ENCODE measurements around the gene MLIP.
"Not testable (repeated sequence)": the region's sequence is repeated elsewhere in the genome, so short reads cannot be mapped to it uniquely, and the experiment has no call there.

The MLIP gene

DNA sequence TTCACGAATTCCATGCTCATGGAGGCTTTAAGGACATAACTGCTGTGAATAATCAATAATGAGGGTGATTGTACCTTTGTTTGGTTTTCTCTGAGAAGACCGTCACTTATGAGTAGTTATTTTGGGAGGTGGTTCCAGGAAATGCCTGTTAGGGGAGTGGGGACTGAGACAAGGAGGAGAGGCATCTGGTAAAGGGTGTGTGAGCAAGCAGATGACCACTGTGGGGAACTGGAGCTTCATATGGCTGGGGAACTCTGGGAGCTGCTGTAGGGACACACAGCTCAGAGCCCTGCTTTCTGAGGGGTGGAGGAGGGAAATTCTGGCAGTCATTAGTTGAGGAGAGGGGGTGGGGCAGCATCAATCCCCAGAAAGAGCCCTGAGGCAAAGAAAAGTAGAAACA lies 125.7 kb downstream of the MLIP start:
- no peak for DNase-seq

DNA sequence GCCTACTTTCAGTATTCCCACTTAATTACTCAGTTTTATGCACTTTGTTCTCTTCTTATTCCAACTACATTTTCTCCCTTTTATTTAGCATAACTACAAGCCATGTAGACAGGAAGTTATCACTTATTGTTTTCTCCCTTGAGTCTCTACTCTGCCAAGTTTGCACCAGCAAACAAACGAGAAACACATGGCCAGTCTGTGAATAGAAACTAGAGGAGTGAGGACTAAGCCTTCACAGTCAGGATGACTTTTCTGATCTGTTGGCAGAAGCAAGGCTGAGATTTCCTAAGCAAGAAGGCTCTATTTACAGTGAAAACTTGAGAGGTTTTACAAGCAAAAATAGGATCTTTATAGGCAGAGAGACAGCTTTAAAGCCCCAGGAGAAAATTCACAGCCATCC lies 127.2 kb downstream of the MLIP start:
- DNase-seq = no peak

DNA sequence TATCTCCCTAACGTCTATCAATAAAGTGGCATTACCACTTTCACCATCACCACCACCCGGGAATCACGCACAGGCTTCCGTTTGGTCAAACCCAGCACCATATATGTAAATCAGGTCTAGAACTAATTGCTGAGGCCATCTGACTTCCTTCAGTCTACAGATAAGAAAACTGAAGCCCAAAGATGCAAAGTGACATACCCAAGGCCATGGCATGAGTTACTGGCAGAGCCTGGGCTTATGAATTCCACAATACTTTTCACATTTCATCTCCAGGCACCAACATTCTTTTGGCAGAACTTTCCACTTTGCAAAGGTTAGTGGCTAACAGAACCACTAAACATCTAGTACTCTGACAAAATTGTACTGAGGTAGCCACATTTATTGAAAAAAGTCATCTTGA lies 132.5 kb downstream of the MLIP start:
- DNase-seq = no peak

DNA sequence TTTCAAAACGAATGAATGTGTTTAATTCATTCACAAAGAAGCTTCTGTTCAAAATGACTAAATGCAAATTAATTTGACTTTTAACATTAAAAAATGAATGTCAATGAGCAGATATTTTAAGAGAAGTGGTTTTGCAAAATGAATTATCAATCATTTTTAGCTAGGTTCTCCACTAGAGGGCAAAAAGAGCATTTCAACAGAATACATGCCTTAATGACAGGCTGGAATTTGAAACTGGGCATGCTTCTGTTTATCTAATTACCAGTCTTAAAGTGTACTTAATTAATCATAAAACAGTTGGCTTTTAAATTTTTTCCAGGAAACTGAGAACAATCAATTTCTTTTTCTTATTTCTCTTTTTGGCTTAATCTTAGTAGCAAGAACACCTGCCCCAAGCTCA lies 133.2 kb downstream of the MLIP start:
- no peak for DNase-seq

DNA sequence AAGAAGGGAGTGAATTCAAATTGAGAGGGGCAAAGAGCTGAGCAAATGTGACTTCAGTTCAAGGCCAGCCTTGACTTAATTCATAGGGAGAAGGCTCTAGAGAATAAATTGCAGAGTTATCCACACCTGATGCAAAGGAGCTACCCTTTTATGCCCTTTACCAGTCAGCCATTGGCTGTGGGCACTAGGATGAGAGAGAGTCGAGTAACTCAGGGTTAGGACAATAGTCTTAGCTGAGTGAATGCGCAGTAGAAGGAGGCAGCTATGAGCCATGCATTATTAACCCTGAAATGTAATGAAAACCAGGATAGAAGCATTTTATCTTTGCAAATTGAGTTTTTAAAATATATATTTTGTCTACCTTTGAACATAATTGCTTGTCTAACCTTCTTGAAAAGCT lies 134.0 kb downstream of the MLIP start:
- DNase-seq = no peak

DNA sequence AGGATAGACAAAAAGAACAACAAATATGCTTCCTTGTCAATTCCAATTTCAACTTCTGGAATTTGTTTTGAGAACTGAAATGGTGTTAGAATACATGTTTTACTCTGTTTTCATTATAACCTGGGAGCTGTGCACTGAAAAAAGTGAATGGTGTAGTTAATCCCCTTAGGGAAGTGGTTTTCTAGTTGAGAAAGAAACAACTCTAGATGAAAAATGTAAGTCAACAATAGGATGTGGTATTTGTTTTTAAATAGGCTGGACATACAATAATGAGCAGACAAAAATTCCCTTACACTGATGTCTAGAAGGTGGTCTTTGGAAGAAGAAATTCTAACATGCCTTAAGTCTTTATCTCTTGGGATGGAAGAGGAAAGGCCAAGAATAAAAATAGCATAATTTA lies 137.1 kb downstream of the MLIP start:
- no peak for DNase-seq

DNA sequence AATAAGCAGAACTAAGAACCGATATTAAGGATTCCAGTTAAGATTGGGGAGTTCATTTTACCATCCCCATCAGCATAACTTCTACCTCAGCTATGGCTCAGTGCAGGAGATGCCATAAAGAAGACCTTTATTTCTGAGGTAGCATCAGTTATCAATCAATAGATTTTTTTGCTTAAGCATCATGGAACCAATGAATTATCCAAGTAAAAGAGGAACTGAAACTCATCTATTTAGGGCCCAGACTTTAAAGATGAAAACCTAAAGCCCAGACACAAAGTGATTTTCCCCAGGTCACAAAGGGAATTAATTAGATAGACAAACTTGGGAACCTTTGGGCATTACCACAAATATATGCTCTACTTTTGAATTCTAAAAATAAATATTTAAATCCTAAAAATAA lies 137.8 kb downstream of the MLIP start:
- no peak for DNase-seq

DNA sequence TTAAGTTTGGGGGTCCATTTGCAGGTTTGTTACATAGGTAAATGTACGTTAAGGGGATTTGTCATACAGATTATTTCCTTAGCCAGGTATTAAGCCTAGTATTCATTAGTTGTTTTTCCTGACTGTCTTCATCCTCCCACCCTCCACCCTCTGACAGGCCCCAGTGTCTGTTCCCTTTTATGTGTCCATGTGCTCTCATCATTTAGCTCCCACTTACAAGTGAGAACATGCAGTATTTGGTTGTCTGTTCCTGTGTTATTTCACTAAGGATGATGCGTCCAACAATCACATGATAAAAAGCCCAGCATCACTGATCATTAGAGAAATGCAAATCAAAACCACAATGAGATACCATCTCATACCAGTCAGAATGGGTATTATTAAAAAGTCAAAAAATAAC lies 138.6 kb downstream of the MLIP start:
- not testable (repeated sequence) for DNase-seq

DNA sequence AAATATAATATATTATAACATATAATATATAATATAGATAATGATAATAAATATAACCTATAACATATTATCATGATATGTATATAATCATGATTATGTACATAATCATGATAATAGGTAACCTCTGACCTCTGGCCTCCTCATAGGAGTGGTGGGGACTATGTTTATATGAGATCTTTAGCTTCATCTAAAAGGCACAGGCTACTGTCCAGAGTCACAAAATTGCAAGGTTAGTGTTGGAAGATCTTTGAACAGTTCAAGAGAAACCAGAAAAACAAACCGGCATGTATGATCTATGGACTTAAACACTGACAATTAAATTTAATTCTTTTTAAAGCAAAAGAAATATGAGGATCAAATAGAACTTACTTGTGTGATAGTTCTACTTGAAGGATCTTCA lies 141.3 kb downstream of the MLIP start:
- no peak for DNase-seq

DNA sequence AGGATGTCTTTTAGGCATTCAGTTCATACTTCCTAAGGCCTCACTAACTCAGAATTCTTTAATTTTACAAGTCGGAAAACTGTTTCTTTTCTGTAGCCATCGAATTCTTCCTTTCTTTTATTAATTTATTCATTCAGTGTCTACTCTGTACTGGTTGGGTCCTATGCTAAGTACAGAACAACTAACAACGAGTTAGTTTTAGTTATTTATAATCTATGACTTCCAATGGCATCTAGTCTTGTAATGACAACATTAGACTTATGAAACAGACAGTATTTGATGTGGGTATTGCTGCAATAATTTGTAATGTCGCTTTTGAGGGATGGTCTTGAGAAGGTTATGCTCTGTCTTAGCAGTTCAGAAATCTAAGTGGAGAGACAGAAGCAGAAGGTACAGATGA lies 141.7 kb downstream of the MLIP start:
- DNase-seq = no peak

DNA sequence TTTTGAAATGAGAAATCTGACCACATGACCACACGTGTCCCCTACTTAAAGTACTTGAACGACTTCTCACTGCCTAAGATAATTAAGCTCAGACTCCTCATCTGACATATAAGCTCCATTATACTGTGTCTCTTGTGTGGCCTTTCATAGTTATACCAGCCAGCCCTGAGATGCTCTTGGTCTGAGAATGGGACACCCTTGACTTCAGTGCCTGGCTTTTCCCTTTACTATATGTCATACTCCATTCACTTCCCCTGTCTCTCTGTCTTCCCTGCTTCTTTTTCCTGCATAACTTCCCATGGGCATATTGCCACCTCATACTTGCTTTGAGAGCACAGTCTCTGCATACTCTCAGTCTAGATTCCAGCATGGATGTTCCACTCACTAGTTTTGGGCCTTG lies 143.6 kb downstream of the MLIP start:
- no peak for DNase-seq

DNA sequence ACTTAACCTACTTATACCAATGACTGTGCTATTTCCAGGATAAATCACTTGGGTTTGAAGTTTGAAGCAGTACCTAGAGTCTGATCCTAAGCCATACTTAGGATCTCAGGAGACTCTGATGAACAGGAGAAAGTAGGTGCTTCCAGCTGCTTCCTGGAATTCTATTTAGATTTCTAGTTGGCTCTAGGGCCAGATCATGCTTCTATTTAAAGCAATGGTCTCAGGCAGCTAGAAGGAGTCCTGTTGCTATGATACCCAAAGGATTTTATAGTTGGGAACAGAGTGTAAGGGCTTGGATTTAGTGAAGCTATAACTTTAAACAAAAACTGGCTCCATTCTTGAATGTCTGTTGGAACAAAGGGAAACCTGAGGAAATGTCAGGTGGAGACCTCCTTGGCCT lies 144.6 kb downstream of the MLIP start:
- no peak for DNase-seq

DNA sequence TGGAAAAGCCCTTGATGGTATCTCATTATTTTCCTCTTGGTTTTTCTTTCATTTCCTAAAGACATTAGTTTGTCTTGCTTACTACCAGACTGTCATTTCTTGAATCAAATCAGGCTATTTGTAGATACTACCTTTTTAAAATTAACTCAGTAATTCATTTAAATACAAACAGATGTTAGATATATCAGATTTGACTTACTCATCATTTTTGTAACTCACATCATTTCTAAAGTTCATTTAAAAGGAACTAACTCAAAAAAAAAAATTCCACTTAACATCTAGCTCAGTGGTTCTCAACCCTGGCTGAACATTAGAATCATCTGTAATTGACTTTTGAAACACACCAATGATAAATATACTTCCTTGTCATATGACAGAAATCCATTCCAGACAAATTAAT lies 148.8 kb downstream of the MLIP start:
- DNase-seq = no peak

DNA sequence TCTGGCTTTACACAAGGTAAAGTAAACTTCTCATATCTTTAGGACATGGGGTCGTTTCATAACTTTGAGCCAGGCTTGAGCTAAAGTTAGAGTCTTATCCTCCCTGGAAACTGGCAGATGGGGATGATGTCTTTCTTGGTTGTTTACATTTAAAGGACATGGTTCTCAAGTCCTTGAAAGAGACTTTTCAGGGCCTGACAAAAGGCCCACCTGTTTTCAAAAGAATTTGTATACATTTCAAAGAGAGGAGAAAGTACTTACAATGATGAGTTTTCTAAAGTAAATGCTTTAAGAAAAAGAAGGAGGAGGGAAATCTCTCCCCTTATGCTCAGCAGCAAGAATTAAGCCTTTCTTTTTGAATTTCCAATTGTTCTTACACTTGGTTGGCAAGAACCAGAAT lies 151.3 kb downstream of the MLIP start:
- DNase-seq = no peak

DNA sequence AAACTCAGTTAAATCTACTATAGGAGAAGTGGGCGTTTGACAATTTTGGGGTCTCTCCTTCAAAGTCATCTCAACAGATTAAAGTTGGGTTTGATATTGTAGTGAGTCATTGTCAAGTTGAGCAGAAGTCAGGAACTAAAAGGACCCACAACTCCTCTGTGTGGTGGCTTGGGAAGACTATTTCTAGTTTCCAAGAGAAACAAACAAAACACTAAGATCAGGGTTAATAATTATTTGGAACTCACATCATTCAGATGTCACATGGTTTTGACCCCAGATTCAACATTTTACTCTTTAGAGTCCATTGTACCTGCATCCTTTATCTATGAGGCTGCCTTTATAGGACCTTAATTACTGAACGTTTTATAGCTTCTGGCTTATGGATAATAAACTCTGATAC lies 151.7 kb downstream of the MLIP start:
- DNase-seq = no peak

DNA sequence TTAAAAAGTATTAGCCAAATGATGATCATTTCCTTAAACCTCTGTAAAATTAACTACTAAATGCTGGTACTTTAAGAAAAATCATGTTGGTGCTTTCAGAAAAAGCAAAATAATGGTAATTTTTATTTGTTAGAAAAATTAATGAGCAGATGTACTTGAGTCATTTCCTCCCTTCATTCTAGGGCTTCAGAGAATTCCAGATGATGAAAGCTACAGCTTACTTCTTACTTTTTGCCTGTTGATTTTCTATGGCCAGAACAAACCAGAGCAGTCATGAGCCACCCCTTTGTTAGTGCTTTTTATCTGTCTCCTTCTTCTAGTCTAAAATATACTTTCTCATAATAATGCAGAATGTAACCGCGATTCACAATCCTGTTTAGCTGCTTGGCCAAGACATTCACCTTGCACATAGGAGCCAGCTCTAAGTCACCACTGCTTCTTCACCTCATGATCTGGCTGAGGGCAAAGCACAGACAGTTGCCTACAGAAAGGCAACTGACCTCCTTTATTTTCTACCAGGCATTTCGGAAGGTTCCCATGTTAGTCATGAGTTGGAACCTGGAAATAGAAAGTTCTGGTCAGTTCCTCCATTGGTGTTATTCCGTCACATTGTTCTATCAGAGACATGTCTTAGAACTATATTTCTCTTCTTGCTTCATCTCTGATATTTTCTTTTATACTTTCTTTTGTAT lies 153.5 kb downstream of the MLIP start:
- DNase-seq = no peak

DNA sequence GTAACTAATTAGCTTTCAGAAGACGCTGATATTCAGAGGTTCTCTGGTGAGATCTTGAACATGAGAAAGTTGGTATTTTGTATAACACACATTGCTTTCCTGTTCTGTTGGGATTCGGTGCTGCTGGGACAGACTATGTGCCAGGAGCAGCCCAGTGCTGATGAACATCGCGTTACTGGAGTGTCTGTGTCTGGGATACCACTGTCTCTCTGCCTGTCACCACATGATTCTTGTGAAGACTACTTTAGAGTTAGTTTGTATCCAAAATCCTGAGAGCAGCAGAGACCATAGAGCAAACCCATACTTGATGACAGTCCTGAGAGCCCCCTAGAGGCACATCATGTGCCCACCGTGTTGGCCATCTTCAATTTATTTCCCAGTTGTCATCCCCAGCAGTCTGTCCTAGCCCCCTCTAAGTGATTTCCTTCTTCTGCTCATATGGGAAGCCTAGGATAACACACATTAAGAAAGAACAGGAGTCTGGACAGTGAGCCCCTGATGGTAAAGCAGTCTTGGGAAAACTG lies 155.2 kb downstream of the MLIP start:
- no peak for DNase-seq

DNA sequence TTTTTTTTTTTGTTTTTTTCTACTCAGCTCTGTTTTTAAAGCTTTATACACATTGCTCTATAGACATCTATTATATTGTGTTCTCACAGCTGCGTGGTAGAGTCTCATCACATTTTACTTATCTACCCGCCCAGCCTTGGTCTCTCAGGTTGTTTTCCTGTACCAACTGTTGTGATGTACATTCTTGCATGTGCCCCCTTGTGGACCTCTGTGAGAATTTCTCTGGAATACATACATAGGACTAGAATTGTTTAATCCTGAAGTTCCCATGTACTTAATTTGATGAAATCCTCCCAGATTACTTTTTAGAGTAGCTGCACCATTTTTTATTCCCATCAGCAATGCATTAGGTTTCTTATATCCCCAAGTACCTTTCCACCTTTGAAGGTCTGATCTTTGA lies 156.6 kb downstream of the MLIP start:
- no peak for DNase-seq

DNA sequence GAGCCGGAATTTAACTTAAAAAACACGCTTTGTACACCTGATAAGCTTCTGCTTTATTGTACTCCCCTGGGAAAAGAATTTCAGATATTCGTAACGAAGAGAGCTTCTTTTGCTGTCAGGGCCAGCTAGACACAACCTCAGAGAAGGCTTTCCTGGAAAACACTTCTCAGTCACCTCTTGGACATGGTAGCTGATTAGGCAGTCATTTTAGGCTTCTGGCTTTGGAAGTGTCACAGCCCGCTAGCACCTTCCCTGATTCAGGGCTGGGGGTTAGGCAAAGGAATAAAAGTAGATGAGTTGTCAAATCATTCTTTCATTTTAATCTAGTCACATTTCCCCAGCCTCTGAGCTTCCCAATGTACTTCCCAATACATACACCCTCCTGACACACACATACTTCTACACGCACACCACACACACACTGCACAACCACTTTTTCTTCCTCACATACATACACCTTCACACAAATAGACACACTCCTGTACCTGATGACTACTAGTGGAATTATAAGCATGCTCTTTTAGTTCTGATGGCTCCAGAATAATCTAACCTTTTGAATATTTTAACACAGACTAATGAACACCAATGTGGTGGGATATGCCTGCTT lies 162.1 kb downstream of the MLIP start:
- DNase-seq = no peak

DNA sequence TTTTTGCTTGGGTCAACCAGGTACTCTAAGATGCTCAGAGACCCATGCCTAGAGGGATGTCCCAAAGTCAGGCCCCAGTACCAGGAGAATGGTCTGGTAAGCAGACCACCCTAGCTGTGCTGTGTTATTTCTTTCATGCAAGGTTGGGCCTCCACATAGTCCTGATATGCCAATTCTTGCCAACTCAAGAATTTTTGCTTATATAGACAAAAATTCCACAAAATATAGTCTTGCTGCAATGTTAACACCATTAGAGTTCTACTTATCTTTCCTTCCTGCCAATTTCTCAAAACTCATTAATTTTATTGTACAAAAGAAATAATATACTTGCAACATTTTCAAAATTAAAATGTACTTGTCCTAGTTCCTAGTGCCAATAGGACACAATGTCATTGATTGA lies 163.1 kb downstream of the MLIP start:
- no peak for DNase-seq

DNA sequence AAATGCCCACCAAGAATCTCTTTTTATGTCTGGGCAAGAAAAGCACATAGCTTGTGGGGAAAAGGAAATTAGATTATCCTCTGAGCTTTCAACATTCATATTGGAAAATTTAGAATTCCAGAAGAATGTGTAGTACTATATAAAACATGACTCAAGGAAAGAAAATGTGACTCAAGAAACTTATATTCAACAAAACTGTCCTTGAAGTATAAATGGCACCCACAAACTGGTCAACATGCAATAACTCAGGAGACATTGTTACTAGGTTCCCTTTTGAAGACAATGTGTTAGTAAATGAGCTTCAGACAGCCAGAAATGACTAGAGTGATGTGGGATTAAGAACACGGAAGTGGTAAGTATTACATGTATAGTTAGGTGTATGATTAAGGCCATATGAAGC lies 170.9 kb downstream of the MLIP start:
- DNase-seq = no peak

DNA sequence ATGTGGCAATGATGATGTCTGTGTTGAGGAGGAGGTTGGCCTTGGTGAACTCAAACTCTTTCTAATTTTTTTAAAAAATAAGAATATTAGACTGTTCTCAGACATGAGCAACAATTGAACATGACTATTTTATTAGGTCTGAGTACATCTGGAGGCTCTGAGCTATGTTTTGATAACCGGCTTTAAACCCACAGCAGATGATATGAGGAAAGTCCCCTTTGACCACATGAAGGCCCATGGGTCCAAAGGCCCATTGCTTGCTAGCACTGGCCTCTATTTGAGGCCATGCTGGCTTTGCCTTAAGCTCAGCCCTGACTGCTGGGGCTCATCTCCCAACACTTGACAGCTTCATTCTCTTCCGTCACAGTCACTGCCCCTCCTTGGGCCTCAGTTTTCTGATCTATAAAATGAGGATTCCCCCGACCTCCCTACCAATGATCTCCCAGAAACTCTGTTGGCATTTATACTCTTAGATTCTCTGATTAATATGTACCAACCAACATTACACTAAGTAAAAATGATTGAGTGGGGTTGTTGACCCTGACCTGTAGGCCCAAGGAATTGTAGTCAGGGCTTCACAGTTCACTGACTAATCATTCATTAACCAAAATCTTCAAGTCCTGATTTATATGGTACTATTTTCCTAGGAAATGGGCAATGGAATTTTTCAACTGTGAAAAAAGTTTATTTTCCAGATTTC lies 173.1 kb downstream of the MLIP start:
- no peak for DNase-seq

DNA sequence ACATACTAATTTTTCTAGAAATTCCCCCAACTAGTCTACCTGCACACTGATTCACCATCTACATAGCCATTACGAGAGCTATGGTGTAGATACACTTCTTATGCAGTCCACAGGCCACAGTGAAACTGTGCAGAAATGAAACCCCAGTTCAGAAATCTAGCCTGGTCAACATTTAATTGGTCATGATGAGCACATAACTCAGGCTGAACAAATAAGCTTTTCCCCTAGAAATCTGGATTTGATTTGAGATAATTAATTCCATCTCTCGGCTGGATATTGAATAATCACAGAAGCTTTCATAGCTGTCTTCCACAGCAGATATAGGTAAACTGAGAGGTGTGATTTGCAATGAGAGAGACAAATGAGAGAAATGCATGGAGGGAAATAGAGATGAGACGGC lies 174.4 kb downstream of the MLIP start:
- DNase-seq = no peak

DNA sequence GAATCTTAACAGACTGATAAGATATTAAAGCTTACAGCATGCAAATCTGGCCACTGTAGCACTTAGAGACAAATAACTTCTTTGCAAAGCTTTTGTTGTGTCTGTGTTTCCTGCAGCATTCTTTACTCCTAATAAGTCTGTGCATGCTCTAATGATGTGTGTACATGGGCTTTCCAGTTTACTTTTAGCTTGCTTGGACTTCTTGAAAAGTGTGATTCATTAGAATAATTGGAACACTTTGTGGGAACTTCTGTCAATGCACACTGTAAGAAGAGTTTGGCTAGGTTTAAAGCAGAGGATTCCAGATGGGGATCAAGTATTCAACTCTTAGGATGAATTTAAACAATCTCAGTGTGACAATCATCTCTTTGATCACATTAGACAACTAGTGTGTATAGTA lies 174.9 kb downstream of the MLIP start:
- DNase-seq = no peak

All from effector CD8-positive, alpha-beta T cell (primary cell).